Uterus (tissue), 4 donors: ENCODE data around the gene ATP8B1. TPM values are rescaled to one million over a fixed set of nuclear protein-coding genes. Genes with fewer than 3 reads are reported as not detected.
A peak's percentile ranks its signal among the peaks of the same experiment; 100 is the strongest.
"Not testable (repeated sequence)": the region's sequence is repeated elsewhere in the genome, so short reads cannot be mapped to it uniquely, and the experiment has no call there.

Source experiments
- DNase-seq, 2 donors: peaks; one replicate each; pipeline ENCODE4 v3.0.0-alpha.2; 2019 to 2020
- H3K27ac ChIP-seq, 2 donors: fragments of 200-600 bp; sonication (generic); 1 replicate in 1 of 2; 2 replicates in 1 of 2; pipeline ENCODE4 v1.5.1; 2016 to 2018
- H3K27me3 ChIP-seq, 2 donors: fragments of 200-600 bp; sonication (generic); one replicate each; pipeline ENCODE4 v1.5.1; 2018 to 2019; ENCODE audit warnings: control low read depth in 1 of 2
- H3K36me3 ChIP-seq, 2 donors: fragments of 200-600 bp; sonication (generic); one replicate each; pipeline ENCODE4 v1.5.1; 2019; ENCODE audit warnings: control low read depth in 1 of 2
- H3K4me1 ChIP-seq, 2 donors: fragments of 200-600 bp; sonication (generic); one replicate each; pipeline ENCODE4 v1.5.1; 2018 to 2019; ENCODE audit warnings: control low read depth in 1 of 2
- H3K4me3 ChIP-seq, 2 donors: fragments of 200-600 bp; sonication (generic); 1 replicate in 1 of 2; 2 replicates in 1 of 2; pipeline ENCODE4 v1.5.1; 2018 to 2019; ENCODE audit warnings: mild to moderate bottlenecking in 1 of 2
- H3K9me3 ChIP-seq, 2 donors: fragments of 200-600 bp; sonication (generic); one replicate each; pipeline ENCODE4 v1.5.1; 2019; ENCODE audit warnings: control low read depth in 1 of 2
- POLR2A ChIP-seq, 2 donors: fragments of 450-650 bp; IDR thresholded peaks; one replicate each; pipeline ENCODE4 v1.6.1; 2016; ENCODE audit warnings: antibody characterized with exemption in 2 of 2, mild to moderate bottlenecking in 1 of 2, moderate library complexity in 1 of 2
- intact Hi-C: fragments of 100-400 bp; cut with DNase I; formaldehyde crosslinking; loops from one replicate; pipeline ENCODE4 v1.15.1; 2023; ENCODE audit warnings: low total_unique reads
- total RNA-seq, 4 donors: library from RNA; depleted of rRNA in 3 of 4; stranded (reverse); fragments of >200 nt in 3 of 4; gene quantifications; one replicate each; pipeline versions ENCODE4 v1.1.0 to v1.2.4, GENCODE V29; 2014 to 2023
- TF ChIP-seq, protein P1 (sequence below), 4 experiments: fragments of 200-600 bp in 2 of 4; fragments of 450-650 bp in 2 of 4; sonication (generic) in 2 of 4; IDR thresholded peaks; one replicate each; pipeline ENCODE4 v1.5.1; 2016 to 2019; ENCODE audit warnings: antibody characterized with exemption in 4 of 4, mild to moderate bottlenecking in 2 of 4, moderate library complexity in 1 of 4
- donor health status: DM: yes; HTN: yes; CAD: no.

The ATP8B1 gene
- total RNA-seq, 4 donors from 2014 or later: 18.4 to 24.9 (median 22.1) TPM

DNA sequence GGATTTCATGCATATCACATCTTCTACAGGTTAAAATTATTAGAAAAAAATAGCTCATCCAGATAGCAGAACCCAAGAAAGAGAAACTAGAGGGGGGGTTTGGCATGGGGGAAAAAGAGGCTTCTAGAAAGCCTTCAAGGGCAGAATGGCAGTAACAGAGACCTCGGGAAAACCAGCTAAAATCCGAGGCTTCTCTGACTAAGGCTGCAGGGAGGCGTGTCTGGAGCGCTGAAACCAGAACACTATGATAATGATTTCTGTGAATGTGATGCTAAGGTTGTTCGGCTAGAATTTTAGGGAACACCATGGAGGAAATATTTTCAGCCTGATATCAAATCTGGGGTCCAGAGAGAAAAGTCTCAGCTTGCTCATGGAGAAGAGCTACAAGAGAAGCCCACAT lies 73.0 kb downstream of the ATP8B1 start:
- Histone ChIP-seq H3K4me3 (no peak overlapping the region), H3K27ac (peak overlapping the region in 1 of 2 donors; percentile 46), H3K9me3 (peaks cover 0 to 3% of the 10 kb centered on the region in 2 donors), H3K36me3 (no peaks in the 10 kb centered on the region), H3K27me3 (no peaks in the 10 kb centered on the region), H3K4me1 (no peaks in the 10 kb centered on the region)
- no peak for DNase-seq
- TF ChIP-seq, protein P1, sequence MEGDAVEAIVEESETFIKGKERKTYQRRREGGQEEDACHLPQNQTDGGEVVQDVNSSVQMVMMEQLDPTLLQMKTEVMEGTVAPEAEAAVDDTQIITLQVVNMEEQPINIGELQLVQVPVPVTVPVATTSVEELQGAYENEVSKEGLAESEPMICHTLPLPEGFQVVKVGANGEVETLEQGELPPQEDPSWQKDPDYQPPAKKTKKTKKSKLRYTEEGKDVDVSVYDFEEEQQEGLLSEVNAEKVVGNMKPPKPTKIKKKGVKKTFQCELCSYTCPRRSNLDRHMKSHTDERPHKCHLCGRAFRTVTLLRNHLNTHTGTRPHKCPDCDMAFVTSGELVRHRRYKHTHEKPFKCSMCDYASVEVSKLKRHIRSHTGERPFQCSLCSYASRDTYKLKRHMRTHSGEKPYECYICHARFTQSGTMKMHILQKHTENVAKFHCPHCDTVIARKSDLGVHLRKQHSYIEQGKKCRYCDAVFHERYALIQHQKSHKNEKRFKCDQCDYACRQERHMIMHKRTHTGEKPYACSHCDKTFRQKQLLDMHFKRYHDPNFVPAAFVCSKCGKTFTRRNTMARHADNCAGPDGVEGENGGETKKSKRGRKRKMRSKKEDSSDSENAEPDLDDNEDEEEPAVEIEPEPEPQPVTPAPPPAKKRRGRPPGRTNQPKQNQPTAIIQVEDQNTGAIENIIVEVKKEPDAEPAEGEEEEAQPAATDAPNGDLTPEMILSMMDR (IDR thresholded peaks at IDR 0.05): no peak
- no peak for TF ChIP-seq POLR2A (IDR thresholded peaks at IDR 0.05)
- intact Hi-C loops: no loop called here

DNA sequence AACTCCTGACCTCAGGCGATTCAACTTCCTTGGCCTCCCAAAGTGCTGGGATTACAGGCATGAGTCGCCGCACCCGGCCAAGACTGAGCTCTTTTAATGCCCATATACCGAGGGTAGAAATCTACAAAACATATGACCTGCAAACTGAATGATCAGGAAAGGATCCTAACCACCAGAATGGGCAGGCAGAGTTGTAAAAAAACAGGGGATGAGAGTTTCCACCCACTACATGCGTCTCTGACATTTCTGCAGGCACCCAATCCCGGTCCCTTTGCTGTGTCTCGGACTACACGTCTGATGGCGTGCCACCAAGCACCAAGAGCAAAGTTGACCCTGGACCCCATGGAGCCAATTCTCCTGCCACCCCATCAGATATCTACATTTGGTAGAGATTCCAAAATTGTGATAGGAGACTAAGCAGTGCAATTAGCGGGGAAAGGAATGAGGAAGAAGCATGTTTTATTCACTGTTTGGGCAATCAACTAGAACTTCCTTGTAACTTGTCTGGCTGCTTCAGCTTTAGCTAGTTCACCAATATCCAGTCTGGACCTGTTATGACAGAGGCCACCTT lies 74.1 kb downstream of the ATP8B1 start:
- Histone ChIP-seq H3K27me3 (no peaks in the 10 kb centered on the region), H3K36me3 (no peaks in the 10 kb centered on the region), H3K27ac (peak overlapping the region in 1 of 2 donors; percentile 72), H3K9me3 (peaks cover 0 to 3% of the 10 kb centered on the region in 2 donors), H3K4me3 (no peak overlapping the region), H3K4me1 (no peaks in the 10 kb centered on the region)
- no peak for DNase-seq
- intact Hi-C loops: no loop called here
- no peak for TF ChIP-seq POLR2A (IDR thresholded peaks at IDR 0.05)
- TF ChIP-seq, protein P1 (IDR thresholded peaks at IDR 0.05): no peak

DNA sequence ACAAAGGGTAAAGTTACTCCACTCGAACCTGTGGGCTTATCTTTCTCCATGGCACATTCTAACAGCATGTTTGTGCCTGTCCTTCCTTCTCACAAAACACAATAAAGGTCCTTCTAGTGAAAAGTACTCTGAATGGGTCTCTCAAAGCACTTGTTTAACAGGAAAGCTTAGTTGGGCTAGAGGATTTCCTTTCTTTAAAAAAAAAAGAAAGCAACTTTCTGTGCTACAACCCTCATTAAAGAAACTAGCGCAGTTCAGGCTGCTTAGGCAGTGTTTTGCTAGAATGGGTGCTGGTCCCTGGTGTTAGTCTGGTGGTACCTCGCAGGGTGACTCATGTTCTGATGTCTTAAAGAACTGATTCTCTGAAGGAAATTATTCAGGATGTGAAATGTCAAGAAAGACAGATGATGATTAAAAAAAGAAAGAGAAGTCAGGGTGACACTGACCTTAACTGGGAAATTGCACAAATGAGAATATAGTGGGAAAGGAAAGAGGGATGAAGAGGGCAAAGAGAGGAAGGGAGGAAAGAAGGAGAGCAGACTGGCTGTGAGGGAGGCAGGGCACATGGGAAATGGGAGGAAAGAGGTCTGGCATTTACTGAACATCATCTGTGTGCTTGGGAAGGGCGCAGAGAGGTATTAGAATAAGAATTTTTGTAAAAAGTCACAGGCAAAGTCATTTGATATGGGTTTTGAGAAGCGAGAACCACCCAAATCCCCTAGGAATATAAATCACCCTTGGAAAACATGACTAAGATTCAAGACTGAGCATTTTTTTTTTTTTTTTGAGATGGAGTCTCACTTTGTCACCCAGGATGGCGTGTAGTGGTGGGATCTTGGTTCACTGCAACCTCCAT lies 74.9 kb downstream of the ATP8B1 start:
- no peaks in the 10 kb centered on the region for H3K4me1 ChIP-seq
- TF ChIP-seq POLR2A (IDR thresholded peaks at IDR 0.05): no peak
- TF ChIP-seq, protein P1 (IDR thresholded peaks at IDR 0.05): no peak
- DNase-seq: peak in 1 of 2 donors; percentile 30
- H3K27me3 ChIP-seq: no peaks in the 10 kb centered on the region
- intact Hi-C loops: no loop called here
- no peak overlapping the region for H3K4me3 ChIP-seq
- H3K36me3 ChIP-seq: no peaks in the 10 kb centered on the region
- H3K27ac ChIP-seq: peak overlapping the region; percentile 69 to 72
- peaks cover 0 to 3% of the 10 kb centered on the region in 2 donors for H3K9me3 ChIP-seq

- H3K27me3 ChIP-seq, H3K9me3 ChIP-seq, H3K4me1 ChIP-seq, H3K36me3 ChIP-seq, intact Hi-C loops, H3K27ac ChIP-seq, H3K4me3 ChIP-seq, DNase-seq: not testable (repeated sequence)
Observed at GRCh38 chr18:57719211-57719935, 83.7 kb downstream of the ATP8B1 start.

DNA sequence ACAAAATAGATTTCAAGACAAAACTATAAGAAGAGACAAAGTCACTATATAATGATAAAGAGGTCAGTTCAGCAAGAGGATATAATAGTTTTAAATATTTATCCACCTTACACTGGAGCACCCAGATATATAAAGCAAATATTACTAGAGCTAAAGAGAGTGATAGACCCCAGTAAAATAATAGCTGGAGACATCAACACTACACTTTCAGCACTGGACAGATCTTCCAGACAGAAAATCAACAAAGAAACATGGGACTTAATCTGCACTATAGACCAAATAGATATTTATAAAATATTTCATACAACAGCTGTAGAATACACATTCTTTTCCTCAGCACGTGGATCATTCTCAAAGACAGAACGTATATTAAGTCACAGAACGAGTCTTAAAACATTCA lies 86.6 kb downstream of the ATP8B1 start:
- Histone ChIP-seq H3K27me3 (no peaks in the 10 kb centered on the region), H3K9me3 (no peaks in the 10 kb centered on the region), H3K36me3 (no peaks in the 10 kb centered on the region), H3K4me3 (no peak overlapping the region), H3K27ac (no peak overlapping the region), H3K4me1 (peaks cover 0 to 8% of the 10 kb centered on the region in 2 donors)
- TF ChIP-seq, protein P1 (IDR thresholded peaks at IDR 0.05): no peak
- TF ChIP-seq POLR2A (IDR thresholded peaks at IDR 0.05): no peak
- intact Hi-C loops: no loop called here
- no peak for DNase-seq
